GM12878 (cell line): ENCODE results near the gene PEX5. TPM values are rescaled to one million over a fixed set of nuclear protein-coding genes. Genes with fewer than 3 reads are reported as not detected.

ENCODE experiments used
- ATAC-seq: fragments of 200-7000 bp; cut with Tn5 transposase; 3 replicates; pipeline ENCODE4 v1.9.1; 2020; ENCODE audit warnings: mild to moderate bottlenecking, moderate library complexity
- BruUV-seq: library from RNA; stranded (reverse); fragments of 400-500 nt; replicated peaks from 2 replicates; lab custom pipeline; 2021; lab: Mats Ljungman, UMichigan
- CTCF ChIA-PET: fragments of 300-600 bp; sonication (Branson Sonifier 250); formaldehyde crosslinking; extraction: SDS; loops from one replicate; lab custom pipeline; 2021; ENCODE audit warnings: inconsistent platforms; lab: Yijun Ruan, JAX
- POLR2A ChIA-PET: fragments of 350-600 bp; formaldehyde crosslinking; extraction: SDS; loops from one replicate; lab custom pipeline; 2021; ENCODE audit warnings: inconsistent platforms; lab: Charles Lee
- RAD21 ChIA-PET: fragments of 300-600 bp; sonication (Branson Sonifier 250); formaldehyde crosslinking; loops from one replicate; lab custom pipeline; 2023; ENCODE audit warnings: antibody characterized with exemption; ENCODE audit not compliant: unreplicated experiment; lab: Charles Lee
- SMC1A ChIA-PET: fragments of 300-600 bp; sonication (Branson Sonifier 250); formaldehyde crosslinking; loops from one replicate; lab custom pipeline; 2023; ENCODE audit not compliant: unreplicated experiment, uncharacterized antibody; lab: Charles Lee
- DNase-seq: peaks from one replicate; pipeline ENCODE4 v3.0.0-alpha.2; 2011; ENCODE audit warnings: low read depth, low spot score
- FAIRE-seq: peaks from 3 replicates; lab custom pipeline; 2011; peaks lifted over from hg19 to GRCh38; lab: Jason Lieb, UNC
- H2AFZ ChIP-seq: 2 replicates; pipeline ENCODE4 v1.6.0; 2011; ENCODE audit warnings: low read depth, low read length, control low read depth; ENCODE audit not compliant: control insufficient read depth
- H3K27ac ChIP-seq: 2 replicates; pipeline ENCODE4 v1.5.1; 2011; ENCODE audit warnings: control low read depth; ENCODE audit not compliant: control insufficient read depth, insufficient read depth
- H3K27me3 ChIP-seq, 2 experiments: replicated peaks in 1 of 2; 2 replicates each; pipeline versions ENCODE4 v1.6.0 to v1.6.1; 2011; ENCODE audit warnings: low read length in 1 of 2; ENCODE audit not compliant: control insufficient read depth in 2 of 2, insufficient read depth in 2 of 2
- H3K36me3 ChIP-seq, 2 experiments: 2 replicates each; pipeline ENCODE4 v1.5.1; 2011; ENCODE audit warnings: low read length in 1 of 2; ENCODE audit not compliant: control insufficient read depth in 2 of 2, insufficient read depth in 2 of 2
- H3K4me1 ChIP-seq: 2 replicates; pipeline ENCODE4 v1.6.1; 2011; ENCODE audit warnings: mild to moderate bottlenecking, low read length, moderate library complexity, mixed read lengths; ENCODE audit not compliant: control insufficient read depth, insufficient read depth
- H3K4me2 ChIP-seq: 2 replicates; pipeline ENCODE4 v1.6.0; 2011; ENCODE audit warnings: control low read depth; ENCODE audit not compliant: control insufficient read depth, insufficient read depth
- H3K4me3 ChIP-seq: fragments of 200-600 bp; sonication (generic); 2 replicates; pipeline ENCODE4 v1.5.1; 2016
- H3K79me2 ChIP-seq: 2 replicates; pipeline ENCODE4 v1.6.0; 2011; ENCODE audit warnings: low read length; ENCODE audit not compliant: control insufficient read depth, insufficient read depth
- H3K9ac ChIP-seq: 2 replicates; pipeline ENCODE4 v1.8.0; 2011; ENCODE audit warnings: low read length, control low read depth, mixed read lengths; ENCODE audit not compliant: control insufficient read depth, insufficient read depth
- H3K9me3 ChIP-seq: replicated peaks from 3 replicates; pipeline ENCODE4 v1.5.1; 2011; ENCODE audit warnings: mild to moderate bottlenecking, low read length; ENCODE audit not compliant: control insufficient read depth, insufficient read depth
- H4K20me1 ChIP-seq: 2 replicates; pipeline ENCODE4 v1.6.0; 2011; ENCODE audit not compliant: control insufficient read depth, insufficient read depth
- EGR1 ChIP-seq, 2 experiments: IDR thresholded peaks; 1 replicate in 1 of 2; 2 replicates in 1 of 2; pipeline ENCODE4 v1.6.1; 2011 to 2012; ENCODE audit warnings: low read depth in 2 of 2, low read length in 2 of 2, borderline replicate concordance in 1 of 2, mild to moderate bottlenecking in 1 of 2, moderate library complexity in 1 of 2
- EZH2 ChIP-seq: IDR thresholded peaks from 2 replicates; pipeline ENCODE4 v1.6.1; 2012; ENCODE audit warnings: low read depth, mild to moderate bottlenecking, control low read depth, inconsistent platforms, low read length, borderline replicate concordance; ENCODE audit not compliant: control insufficient read depth
- JUNB ChIP-seq: IDR thresholded peaks from 2 replicates; pipeline ENCODE4 v1.6.1; 2016; ENCODE audit warnings: antibody characterized with exemption, mild to moderate bottlenecking
- KLF5 ChIP-seq: fragments of 450-650 bp; IDR thresholded peaks from 2 replicates; pipeline ENCODE4 v1.6.1; 2014; ENCODE audit warnings: mild to moderate bottlenecking; ENCODE audit not compliant: partially characterized antibody
- MAX ChIP-seq: IDR thresholded peaks from 2 replicates; pipeline ENCODE4 v1.6.1; 2012; ENCODE audit warnings: low read depth, low read length, improper control_type of control experiment
- RAD21 ChIP-seq: IDR thresholded peaks from 2 replicates; pipeline ENCODE4 v1.6.1; 2011; ENCODE audit warnings: mild to moderate bottlenecking, low read depth, low read length, moderate library complexity; ENCODE audit not compliant: insufficient read depth
- RB1 ChIP-seq: fragments of 450-650 bp; formaldehyde crosslinking; IDR thresholded peaks from 2 replicates; pipeline ENCODE4 v1.6.1; 2017; ENCODE audit warnings: mild to moderate bottlenecking, borderline replicate concordance
- RCOR1 ChIP-seq: conservative IDR thresholded peaks from 2 replicates; pipeline ENCODE4 v1.6.1; 2012; ENCODE audit warnings: low read depth, low read length, improper control_type of control experiment
- SKIL ChIP-seq: fragments of 450-650 bp; IDR thresholded peaks from 2 replicates; pipeline ENCODE4 v1.6.1; 2017; ENCODE audit warnings: mild to moderate bottlenecking, low read depth, inconsistent platforms; ENCODE audit not compliant: poor library complexity, severe bottlenecking
- SMAD1 ChIP-seq: fragments of 450-650 bp; IDR thresholded peaks from 2 replicates; pipeline ENCODE4 v1.6.1; 2018; ENCODE audit warnings: mild to moderate bottlenecking, low read depth; ENCODE audit not compliant: partially characterized antibody
- SREBF1 ChIP-seq: IDR thresholded peaks from 2 replicates; pipeline ENCODE4 v1.6.1; 2012; ENCODE audit warnings: mild to moderate bottlenecking, low read length
- SUPT20H ChIP-seq: IDR thresholded peaks from 2 replicates; pipeline ENCODE4 v1.6.1; 2011; ENCODE audit warnings: low read depth, mild to moderate bottlenecking, low read length, moderate library complexity, borderline replicate concordance; ENCODE audit not compliant: control insufficient read depth
- ZNF24 ChIP-seq: fragments of 450-650 bp; IDR thresholded peaks from 2 replicates; pipeline ENCODE4 v1.6.1; 2017; ENCODE audit warnings: antibody characterized with exemption, mild to moderate bottlenecking
- WGBS: methylation state at CpG from one replicate; pipeline ENCODE4 v1.1.6; 2016; ENCODE audit warnings: low lambda C conversion rate; ENCODE audit not compliant: insufficient replicate concordance, insufficient coverage; ENCODE audit errors: missing lambda C conversion rate; 5-methylcytosine and 5-hydroxymethylcytosine counted together
- in situ Hi-C: fragments of 300-500 bp; cut with MboI; formaldehyde crosslinking; loops from 9 replicates; pipeline ENCODE4 v1.14.3; 2018; ENCODE audit warnings: mixed read lengths
- intact Hi-C: fragments of 100-400 bp; cut with micrococcal nuclease; formaldehyde crosslinking; loops from one replicate; pipeline ENCODE4 v1.14.2; 2022; ENCODE audit not compliant: unreplicated experiment
- polyA plus RNA-seq, 11 experiments: library from polyadenylated mRNA; depleted of rRNA in 4 of 11; unstranded in 6 of 11; stranded (reverse) in 5 of 11; fragments of >200 nt; fragmentation: Nextera tagmentation in 4 of 11; fragmentation: Illumina TruSeq in 1 of 11; extraction: Ambion mirVana in 4 of 11; extraction: Trizol in 1 of 11; gene quantifications; 1 replicate in 1 of 11; 2 replicates in 10 of 11; pipeline versions ENCODE4 v1.2.1 to v1.2.3, GENCODE V29; 2011 to 2016; ENCODE audit warnings: inconsistent platforms in 2 of 11, missing spikeins in 2 of 11, low read depth in 1 of 11
- total RNA-seq, 4 experiments: library from RNA; depleted of rRNA in 3 of 4; stranded (reverse); fragments of >200 nt in 3 of 4; fragmentation: Illumina TruSeq in 1 of 4; extraction: Trizol in 1 of 4; gene quantifications; 2 replicates each; pipeline versions ENCODE4 v1.2.1 to v1.2.3, GENCODE V29; 2013 to 2021
- TF ChIP-seq, protein P1 (sequence below): fragments of 450-650 bp; conservative IDR thresholded peaks from 2 replicates; pipeline ENCODE4 v1.6.1; 2017; ENCODE audit warnings: mild to moderate bottlenecking, moderate library complexity
- TF ChIP-seq, protein P2 (sequence below), 3 experiments: IDR thresholded peaks in 2 of 3; conservative IDR thresholded peaks in 1 of 3; 2 replicates each; pipeline ENCODE4 v1.5.1; 2011; ENCODE audit warnings: low read depth in 3 of 3, low read length in 3 of 3, mild to moderate bottlenecking in 3 of 3, control low read depth in 2 of 3, moderate library complexity in 2 of 3, inconsistent platforms in 1 of 3, mixed read lengths in 1 of 3; ENCODE audit not compliant: control insufficient read depth in 2 of 3, insufficient read depth in 1 of 3; ENCODE audit errors: extremely low read depth in 1 of 3

PEX5 gene
- total and polyA plus RNA-seq, 10 of the 15 experiments (the other 5 are each of a cell fraction or from before 2014, with no cell fraction given) = 1.3 to 31.9 (median 13.1) TPM

DNA sequence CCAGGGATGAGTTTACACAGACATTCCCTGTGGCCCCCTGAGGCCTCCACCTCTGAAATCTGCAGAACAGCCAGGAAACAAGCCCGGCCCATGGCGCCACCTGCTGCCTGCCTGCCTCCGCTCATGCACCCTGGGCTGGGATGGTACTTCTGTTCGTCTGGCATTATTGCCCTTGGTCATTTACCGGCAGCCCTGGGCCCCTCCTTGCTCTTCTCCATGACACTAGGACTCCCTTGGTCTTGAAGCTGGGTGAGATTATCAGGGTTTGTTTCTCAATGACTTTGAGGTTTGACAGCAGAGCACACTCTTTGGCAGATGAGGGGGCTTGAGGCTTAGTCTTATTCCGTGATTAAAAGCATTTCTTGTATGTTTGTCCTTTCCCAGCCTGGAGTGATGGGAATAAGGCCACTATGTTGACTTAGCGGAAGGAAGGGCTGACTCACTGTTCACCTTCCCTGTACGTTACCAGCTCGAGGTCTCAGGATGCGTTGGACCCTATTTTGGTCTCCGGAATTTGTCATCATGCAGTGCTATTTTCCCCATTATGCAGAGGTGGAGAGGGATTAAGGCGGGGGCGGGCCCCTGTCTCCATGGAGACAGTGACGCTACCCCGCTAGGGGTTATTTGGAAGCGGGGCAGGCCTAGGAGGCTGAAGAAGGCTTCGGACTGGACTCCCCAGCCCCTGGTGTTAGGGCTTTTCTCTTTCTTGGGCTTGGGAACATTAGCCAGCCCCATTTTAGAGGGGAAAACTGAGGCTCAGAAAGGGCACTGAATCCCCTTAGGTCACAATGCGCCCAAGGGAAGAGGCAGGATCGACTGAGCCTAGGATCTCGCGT is 706 bp upstream of the PEX5 start:
- ATAC-seq (peak; percentile 73), FAIRE-seq (no peak), DNase-seq (peak; percentile 17)
- peak overlapping the region; percentile 74 for H3K4me3 ChIP-seq
- H2AFZ ChIP-seq = peak overlapping the region; percentile 84
- H3K79me2 ChIP-seq = peaks cover 6% of the 10 kb centered on the region
- no peaks in the 10 kb centered on the region for H3K27me3 ChIP-seq
- peak overlapping the region; percentile 59 for H3K27ac ChIP-seq
- no peaks in the 10 kb centered on the region for H4K20me1 ChIP-seq
- no peaks in the 10 kb centered on the region for H3K9me3 ChIP-seq
- BruUV-seq = no TSS peak
- peak overlapping the region; percentile 64 for H3K9ac ChIP-seq
- POLR2A ChIA-PET = interaction anchor here (0.5 to 0.6 kb wide), 2 partner anchors 8 to 217 kb away, joined by 4 to 5 read pairs; no protein-coding TSS in a partner anchor
- peak overlapping the region; percentile 70 for H3K4me2 ChIP-seq
- WGBS = under 1% methylated on average over 21 of the region's 21 CpGs
- SMC1A ChIA-PET = no interaction called here
- RAD21 ChIA-PET = no interaction called here
- intact Hi-C loops = loop anchor here (2.0 kb wide), 1 partner anchor 46 kb away; no protein-coding TSS in a partner anchor
- 0 out of 2 replicates have a peak, but pooled peaks cover 3% of the 10 kb centered on the region for H3K4me1 ChIP-seq
- CTCF ChIA-PET = interaction anchor here (0.6 to 1.6 kb wide), 8 partner anchors 26 to 788 kb away, joined by 3 to 5 read pairs (median 3); no protein-coding TSS in a partner anchor
- in situ Hi-C loops = no loop called here
- H3K36me3 ChIP-seq = no peaks in the 10 kb centered on the region
- TF ChIP-seq, protein P1, sequence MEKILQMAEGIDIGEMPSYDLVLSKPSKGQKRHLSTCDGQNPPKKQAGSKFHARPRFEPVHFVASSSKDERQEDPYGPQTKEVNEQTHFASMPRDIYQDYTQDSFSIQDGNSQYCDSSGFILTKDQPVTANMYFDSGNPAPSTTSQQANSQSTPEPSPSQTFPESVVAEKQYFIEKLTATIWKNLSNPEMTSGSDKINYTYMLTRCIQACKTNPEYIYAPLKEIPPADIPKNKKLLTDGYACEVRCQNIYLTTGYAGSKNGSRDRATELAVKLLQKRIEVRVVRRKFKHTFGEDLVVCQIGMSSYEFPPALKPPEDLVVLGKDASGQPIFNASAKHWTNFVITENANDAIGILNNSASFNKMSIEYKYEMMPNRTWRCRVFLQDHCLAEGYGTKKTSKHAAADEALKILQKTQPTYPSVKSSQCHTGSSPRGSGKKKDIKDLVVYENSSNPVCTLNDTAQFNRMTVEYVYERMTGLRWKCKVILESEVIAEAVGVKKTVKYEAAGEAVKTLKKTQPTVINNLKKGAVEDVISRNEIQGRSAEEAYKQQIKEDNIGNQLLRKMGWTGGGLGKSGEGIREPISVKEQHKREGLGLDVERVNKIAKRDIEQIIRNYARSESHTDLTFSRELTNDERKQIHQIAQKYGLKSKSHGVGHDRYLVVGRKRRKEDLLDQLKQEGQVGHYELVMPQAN = peak; percentile 80; the same call in 1 of the 2 replicates
- peak; percentile 38 for TF ChIP-seq KLF5
- TF ChIP-seq, protein P2, sequence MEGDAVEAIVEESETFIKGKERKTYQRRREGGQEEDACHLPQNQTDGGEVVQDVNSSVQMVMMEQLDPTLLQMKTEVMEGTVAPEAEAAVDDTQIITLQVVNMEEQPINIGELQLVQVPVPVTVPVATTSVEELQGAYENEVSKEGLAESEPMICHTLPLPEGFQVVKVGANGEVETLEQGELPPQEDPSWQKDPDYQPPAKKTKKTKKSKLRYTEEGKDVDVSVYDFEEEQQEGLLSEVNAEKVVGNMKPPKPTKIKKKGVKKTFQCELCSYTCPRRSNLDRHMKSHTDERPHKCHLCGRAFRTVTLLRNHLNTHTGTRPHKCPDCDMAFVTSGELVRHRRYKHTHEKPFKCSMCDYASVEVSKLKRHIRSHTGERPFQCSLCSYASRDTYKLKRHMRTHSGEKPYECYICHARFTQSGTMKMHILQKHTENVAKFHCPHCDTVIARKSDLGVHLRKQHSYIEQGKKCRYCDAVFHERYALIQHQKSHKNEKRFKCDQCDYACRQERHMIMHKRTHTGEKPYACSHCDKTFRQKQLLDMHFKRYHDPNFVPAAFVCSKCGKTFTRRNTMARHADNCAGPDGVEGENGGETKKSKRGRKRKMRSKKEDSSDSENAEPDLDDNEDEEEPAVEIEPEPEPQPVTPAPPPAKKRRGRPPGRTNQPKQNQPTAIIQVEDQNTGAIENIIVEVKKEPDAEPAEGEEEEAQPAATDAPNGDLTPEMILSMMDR (IDR thresholded peaks at IDR 0.05 in 2 of 3, conservative IDR thresholded peaks at IDR 0.05 in 1 of 3; ENCODE audit: control insufficient read depth in 2 of 3, extremely low read depth in 1 of 3, insufficient read depth in 1 of 3, low read depth in 3 of 3, low read length in 3 of 3) = peak; percentile 71 to 78 (median 76)
- 0 out of 2 replicates have a peak, but pooled peaks have one; percentile 8 for TF ChIP-seq RB1
- TF ChIP-seq RAD21 = peak; percentile 58
- TF ChIP-seq SUPT20H = no peak
- TF ChIP-seq MAX = no peak
- TF ChIP-seq EZH2 = no peak
- TF ChIP-seq RCOR1 = no peak
- peak in 1 of 2 experiments; percentile 90; a peak in 2 of 3 replicates for TF ChIP-seq EGR1 (IDR thresholded peaks at IDR 0.05; ENCODE audit: borderline replicate concordance in 1 of 2, low read depth in 2 of 2, low read length in 2 of 2)
- TF ChIP-seq SMAD1 = no peak
- no peak for TF ChIP-seq SKIL
- TF ChIP-seq SREBF1 = no peak
- TF ChIP-seq JUNB = peak; percentile 15; the same call in 1 of the 2 replicates
- 0 out of 2 replicates have a peak, but pooled peaks have one; percentile 20 for TF ChIP-seq ZNF24
